GM18951 (cell line): ENCODE data around the gene CRTAC1.

ENCODE experiments used
- POLR2A ChIP-seq: IDR thresholded peaks from 4 replicates; pipeline ENCODE4 v1.6.1; 2011; ENCODE audit warnings: mild to moderate bottlenecking; ENCODE audit not compliant: insufficient read length, insufficient read depth; ENCODE audit errors: extremely low read depth
- in situ Hi-C: fragments of 300-500 bp; cut with MboI; formaldehyde crosslinking; loops from one replicate; pipeline ENCODE4 v1.12.0; 2022; ENCODE audit warnings: low sequenced_read_pairs, mixed read lengths, inconsistent platforms; ENCODE audit not compliant: unreplicated experiment

The CRTAC1 gene

DNA sequence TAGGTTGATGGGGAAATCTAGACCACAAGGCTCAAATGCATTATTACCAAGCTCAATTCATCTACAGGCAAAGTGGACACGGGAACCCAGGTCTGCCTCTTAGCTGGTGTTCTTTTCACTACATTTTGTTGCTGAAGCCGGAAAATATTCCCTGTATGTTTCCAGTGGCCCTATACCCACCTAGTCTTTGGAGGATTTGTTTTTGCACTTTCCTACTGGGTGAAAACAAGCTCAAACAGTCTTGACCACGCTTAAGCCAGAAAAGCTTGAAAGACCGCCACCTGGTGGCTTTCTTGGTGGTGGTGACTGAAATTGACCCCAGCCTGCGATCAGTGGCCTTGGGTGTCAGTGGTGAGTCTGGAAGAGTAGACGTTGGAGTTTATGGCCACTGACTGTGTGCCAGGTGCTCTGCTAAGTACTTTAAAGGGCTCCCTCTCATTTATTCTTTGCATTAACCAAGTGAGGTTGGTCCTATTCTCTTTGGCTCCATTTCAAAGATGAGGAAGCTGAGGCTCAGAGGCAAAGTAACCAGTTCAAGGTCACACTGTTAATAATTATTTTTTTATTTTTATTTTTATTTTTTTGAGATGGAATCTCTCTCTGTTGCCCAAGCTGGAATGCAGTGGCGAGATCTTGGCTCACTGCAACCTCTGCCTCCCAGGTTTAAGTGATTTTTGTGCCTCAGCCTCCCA lies 11.1 kb upstream of the CRTAC1 start:
- no peak for TF ChIP-seq POLR2A
- in situ Hi-C loops: loop anchor here (10.0 kb wide), 1 partner anchor 127 kb away; no protein-coding TSS in a partner anchor

DNA sequence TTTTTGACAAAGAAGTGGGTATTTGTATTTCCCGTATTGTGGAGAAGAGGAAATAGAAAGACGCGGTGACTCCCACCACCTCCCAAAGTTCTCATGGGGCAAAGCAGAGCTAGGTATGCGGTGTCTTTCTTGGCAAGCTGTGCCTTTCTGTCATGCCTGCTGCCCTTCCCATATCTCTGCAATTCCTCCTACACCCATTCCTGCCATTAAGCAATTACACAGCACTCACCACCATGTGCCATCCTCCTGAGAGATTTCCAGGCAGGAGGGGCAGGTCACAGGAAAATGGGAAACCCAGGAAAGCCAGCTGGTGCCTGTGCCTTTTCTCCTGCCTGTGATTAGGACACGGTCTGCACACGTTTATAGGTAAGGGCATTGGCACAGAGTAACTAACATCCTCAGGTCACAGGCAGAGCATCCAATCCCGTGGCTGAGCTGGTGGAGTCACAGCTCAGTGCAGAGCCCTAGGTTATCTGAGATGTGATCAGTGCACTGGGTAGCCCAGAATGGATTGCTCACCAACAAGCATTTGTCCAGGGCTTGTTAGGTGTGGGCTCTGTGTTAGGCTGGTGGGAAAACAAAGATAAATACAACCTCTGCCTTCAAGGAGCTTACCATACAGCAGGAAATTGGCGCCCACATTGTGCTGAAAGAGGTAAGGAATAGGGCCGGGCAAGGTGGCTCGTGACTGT lies 9.4 kb upstream of the CRTAC1 start:
- TF ChIP-seq POLR2A: no peak
- in situ Hi-C loops: loop anchor here (10.0 kb wide), 1 partner anchor 125 kb away; no protein-coding TSS in a partner anchor

DNA sequence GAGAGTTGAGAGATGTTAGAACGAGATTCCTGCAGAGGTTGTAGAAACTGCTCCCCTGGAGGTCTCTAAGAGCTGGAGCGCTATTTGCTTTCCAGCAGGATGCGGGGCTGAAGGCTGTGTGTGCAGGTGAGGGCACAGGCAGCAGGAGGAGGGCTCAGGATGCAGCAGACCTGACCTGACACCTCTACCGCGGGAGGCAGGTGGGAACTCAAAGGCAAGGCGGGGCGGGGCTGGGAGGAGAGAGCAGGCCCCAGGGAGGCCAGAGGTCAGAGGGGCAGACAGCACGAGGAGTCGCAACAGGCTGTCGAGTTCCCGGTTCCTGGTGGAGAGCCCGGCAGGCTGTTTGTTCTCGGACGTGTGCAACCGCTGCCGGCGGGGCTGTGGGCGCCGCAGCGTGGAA lies 7.9 kb upstream of the CRTAC1 start:
- in situ Hi-C loops: no loop called here
- TF ChIP-seq POLR2A: no peak

DNA sequence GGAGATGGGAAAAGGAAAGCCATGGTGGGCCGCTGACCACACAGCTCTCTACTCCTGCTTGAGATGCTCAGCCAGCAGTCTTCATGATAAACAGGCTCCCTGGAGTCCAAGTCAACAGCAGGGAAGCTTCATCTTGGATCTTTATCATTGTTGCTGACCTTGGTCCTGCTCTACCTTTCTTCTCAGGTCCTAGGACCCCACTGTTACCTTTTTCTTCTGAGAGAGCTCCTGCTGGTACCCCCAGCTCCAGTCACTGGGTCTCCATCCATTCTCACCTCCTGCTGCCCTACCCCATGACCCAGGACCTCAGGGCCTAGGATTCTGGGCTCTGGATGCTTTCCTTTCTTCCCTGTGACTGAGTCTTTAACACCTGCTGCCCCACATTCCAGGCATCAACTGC lies 5.2 kb upstream of the CRTAC1 start:
- in situ Hi-C loops: no loop called here
- TF ChIP-seq POLR2A: no peak

DNA sequence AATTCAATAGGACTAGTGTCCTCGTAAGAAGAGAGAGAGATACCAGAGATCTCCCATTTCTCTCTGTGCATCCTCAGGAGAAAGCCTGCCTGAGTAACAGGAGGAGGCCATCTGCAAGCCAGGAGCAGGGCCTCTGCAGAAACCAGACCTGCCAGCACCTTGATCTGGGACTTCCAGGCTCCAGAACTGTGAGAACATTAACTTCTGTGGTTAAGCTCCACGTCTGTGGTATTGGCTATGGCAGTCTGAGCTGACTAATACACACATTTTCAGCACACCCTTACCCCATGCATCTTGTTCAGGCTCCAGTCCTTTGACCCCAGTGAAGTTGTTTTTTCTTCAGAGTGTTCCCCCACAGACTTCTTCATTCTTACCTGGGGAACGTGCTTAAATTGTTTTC lies 3.1 kb upstream of the CRTAC1 start:
- in situ Hi-C loops: no loop called here
- TF ChIP-seq POLR2A: no peak

DNA sequence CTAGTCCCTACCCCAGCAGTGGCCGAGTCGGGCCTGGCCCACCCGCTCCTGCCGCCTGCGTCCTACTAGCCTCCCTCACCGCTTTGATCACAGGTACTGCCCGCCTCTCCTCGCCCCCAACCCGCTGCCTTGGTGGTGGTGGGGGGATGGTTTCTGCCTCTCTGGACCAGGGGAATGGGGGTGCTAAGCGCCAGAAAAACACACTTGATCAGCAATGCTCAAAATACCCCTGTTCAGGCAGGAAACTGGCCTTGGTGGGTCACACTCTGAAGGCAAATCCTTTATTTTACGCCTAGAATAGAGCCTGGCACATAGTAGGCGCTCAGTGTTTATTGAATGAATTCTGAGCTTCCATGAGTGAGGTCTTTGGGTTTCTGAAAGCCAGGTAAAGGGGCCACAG lies 1.0 kb upstream of the CRTAC1 start:
- in situ Hi-C loops: no loop called here
- no peak for TF ChIP-seq POLR2A

DNA sequence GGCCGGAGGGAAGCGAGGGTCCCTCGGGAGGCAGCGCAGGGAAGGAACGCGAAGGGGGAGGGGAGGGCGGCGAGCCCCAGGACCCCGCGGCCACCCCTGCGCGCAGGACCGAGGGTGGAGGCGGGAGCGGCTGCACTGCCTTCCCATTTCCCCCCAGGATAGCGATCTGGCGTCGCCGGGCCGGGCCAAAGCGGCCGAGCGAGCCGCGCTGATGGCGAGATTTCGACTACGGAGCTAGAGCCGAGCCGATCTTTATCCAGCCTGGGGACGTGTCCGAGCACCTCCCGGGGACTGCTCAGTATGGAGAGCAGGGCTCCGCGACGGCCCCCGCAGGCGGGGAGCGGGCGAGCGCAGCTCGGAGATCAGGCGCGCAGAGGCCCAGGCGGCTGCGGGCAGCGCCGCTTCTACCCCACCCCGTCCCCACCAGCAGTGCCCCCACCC lies 590 bp upstream of the CRTAC1 start:
- in situ Hi-C loops: no loop called here
- TF ChIP-seq POLR2A: no peak

DNA sequence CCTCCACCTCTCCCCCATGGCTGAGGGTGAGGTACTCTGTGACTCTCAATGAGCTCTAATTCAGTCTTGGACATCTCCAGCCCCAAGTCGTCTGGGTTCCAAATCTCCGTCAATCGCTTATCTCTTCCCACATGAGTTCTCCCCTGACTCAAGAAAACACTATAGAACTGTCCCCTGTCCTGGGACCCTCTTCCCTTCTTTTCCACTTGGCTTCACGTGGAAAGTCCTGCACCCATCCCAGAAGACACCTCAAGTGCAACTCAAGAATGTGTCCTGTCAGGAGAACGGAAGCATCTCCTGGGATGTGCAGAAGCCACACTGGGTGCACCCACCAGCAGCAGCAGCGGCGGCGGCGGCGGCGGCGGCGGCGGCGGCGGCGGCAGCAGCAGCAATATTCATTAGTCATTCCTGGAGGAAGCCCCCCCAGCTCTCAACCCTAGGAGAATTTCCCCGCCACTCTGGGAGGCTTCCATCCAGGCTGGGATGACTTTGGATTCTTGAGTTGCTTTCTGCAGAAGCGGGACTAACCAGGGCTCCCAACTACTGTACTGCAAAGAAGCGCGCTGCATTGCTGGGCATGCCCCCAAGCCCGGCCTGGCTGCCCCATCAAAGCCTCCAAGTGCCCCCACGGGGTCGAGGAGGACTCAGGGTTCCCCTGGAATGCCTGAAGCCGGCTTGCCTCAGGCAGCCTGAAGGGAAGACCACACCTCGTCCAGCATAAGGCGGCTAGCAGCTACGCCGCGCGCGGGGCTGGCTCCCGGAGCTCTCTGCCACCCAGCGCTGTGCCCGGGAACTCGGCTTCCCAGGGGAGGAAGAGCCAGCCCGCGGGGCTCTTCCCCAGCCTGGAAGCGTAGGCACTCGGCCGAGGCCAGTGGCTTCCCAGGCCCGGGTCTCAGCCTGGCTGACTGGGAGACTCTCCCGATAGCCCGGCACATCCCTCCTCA lies 1.0 kb downstream of the CRTAC1 start:
- in situ Hi-C loops: no loop called here
- TF ChIP-seq POLR2A: no peak

DNA sequence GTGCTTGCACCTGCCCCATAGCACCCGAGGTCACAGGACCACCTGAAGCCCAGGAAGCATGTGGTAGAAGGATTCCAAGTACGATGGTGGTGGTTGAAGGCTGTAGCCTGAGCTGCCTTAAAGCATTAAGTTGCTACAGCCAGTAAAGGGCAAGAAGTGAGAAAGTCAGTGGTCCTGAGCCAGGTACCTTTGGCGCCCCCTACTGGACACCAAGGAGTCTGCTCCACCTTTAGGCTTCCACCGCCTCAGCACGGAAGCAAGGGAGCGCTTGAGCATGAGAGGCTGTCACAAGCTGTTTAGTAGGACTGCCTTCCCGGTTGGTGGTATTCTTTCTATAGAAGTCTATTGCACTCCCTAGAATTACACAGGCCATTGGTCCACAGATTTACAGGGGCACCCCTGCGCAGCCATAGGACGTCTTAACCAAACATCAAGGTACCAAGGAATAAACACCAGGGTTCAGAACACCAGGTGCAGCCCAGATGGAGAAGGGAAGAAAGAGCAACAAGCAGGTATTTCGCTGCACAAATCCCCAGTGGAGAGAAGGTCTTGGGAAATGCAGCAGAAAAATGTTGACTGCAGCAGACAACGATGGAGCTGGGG lies 2.2 kb downstream of the CRTAC1 start:
- in situ Hi-C loops: no loop called here
- TF ChIP-seq POLR2A: no peak

DNA sequence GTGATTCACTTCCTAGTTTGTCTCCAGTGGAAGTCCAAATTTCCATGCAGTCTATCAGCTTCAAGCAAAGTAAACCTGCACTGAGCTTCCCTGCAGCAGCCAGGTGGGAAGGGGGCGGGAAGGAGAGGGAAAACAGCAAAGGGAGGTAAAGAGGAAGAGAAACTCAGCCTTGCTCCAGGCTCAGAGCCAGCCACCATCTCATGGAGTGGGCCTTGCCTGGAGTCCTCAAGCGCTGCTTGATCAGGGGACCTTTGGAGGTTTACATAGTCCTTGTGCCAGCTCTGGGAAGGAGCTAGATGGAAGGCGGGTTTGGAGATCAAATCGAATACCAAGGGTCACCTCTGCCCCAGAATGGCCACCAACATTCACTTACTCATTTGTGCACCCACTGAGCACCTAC lies 7.4 kb downstream of the CRTAC1 start:
- in situ Hi-C loops: no loop called here

DNA sequence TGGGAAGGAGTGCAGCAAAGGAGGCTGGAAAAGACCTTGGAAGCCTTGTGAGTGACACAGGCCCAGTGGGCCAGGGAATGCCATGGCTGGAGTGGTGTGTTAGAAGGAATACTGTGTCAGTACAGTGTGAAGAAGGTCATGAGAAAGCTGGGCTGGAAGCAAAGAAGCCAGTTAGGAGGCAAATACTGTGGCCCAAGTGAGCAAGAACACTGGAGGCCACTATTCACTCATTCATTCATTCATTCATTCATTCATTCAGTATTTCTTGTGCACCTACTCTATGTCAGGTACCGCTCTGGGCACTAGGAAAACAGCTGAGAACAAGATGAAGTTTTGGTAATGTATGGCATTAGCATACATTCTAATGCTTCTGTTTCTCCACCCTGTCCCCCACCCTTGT lies 9.6 kb downstream of the CRTAC1 start:
- in situ Hi-C loops: no loop called here
- TF ChIP-seq POLR2A: no peak

More for the DNA sequence above, 7.4 kb downstream of the CRTAC1 start:
- no peak for TF ChIP-seq POLR2A

DNA sequence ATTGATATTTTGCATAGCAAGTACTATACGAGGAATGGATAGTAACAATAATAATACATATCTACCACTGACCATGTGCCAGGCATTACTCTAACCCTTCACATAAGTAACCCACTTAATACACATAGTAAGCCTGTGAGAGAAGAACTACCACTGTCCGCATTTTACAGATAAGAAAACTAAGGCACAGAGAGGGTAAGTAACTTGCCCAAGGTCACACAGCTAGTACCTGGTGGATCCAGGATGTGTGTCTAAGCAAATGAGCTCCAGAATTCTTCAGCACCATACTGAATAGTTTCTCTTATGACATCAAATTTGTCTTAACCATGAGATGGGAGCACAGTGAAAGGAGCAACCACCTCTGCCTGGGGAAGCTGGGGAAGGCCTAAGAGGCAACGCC lies 10.2 kb downstream of the CRTAC1 start:
- no peak for TF ChIP-seq POLR2A
- in situ Hi-C loops: no loop called here

DNA sequence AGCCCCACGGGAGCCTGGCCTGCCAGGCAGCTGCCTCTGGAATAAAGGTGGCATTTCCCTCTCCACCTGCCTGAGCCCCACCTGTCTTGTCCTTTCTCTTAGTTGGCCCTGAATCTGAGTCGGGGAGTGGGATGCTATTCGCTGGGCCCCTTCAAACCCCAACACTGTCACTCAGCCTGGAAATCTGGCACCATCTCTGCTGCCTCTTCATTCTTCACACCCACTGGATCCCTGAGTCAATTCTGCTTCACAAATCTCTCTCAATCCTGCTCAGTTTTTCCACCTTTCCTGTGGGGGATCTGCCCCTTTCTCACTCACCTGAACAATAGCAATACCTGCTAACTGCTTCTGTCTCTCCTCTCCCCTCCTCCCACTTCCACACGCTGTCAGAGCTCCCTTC lies 10.6 kb downstream of the CRTAC1 start:
- TF ChIP-seq POLR2A: no peak
- in situ Hi-C loops: no loop called here

DNA sequence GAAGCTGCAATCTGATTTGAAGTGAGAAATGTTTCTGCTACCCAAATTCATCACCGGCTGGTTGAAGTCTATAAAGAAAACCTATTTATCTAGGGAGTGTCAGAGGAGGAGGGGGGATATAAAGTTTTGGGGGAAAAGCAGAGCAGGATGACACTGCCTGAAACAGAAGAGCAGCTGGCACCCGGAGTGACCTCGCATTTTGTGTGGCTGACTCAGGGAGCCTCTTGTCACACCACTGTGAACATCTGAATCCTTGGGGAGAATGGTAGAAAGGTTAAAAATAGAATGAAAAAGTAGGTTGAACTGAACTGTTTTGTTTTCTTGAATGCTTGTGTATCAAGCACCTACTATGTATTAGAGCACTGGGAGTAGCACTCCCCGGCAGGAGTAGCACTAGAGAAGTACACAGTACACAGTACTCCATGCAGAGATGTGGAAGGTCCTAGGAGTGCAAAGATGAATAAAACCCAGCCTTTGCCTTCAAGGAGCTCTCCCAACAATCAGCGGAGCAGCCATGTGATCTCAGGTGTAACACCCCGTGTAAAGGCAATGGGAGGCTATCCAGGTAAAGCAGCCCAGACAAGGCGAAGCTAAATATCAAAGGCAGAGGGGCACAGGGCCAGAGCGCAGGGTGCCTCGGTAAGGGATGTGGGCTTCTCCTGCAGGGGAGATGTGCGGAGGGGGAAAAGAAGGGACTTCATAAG lies 13.5 kb downstream of the CRTAC1 start:
- no peak for TF ChIP-seq POLR2A
- in situ Hi-C loops: no loop called here
